OCI-LY1 (cell line): ENCODE data around the gene TENT4A.

Experiments
- EZH2 ChIP-seq: fragments of 200-600 bp; sonication (generic), shearing (Covaris generic); IDR thresholded peaks from 2 replicates; pipeline ENCODE4 v1.8.0; 2017; ENCODE audit warnings: borderline replicate concordance, mixed run types, mild to moderate bottlenecking, antibody characterized with exemption, low read length, moderate library complexity, mixed read lengths
- TF ChIP-seq, protein P1 (sequence below): fragments of 200-600 bp; sonication (generic), shearing (Covaris generic); IDR thresholded peaks from 2 replicates; pipeline ENCODE4 v1.5.1; 2017; ENCODE audit warnings: mild to moderate bottlenecking, antibody characterized with exemption, low read length, moderate library complexity, mixed read lengths

DNA sequence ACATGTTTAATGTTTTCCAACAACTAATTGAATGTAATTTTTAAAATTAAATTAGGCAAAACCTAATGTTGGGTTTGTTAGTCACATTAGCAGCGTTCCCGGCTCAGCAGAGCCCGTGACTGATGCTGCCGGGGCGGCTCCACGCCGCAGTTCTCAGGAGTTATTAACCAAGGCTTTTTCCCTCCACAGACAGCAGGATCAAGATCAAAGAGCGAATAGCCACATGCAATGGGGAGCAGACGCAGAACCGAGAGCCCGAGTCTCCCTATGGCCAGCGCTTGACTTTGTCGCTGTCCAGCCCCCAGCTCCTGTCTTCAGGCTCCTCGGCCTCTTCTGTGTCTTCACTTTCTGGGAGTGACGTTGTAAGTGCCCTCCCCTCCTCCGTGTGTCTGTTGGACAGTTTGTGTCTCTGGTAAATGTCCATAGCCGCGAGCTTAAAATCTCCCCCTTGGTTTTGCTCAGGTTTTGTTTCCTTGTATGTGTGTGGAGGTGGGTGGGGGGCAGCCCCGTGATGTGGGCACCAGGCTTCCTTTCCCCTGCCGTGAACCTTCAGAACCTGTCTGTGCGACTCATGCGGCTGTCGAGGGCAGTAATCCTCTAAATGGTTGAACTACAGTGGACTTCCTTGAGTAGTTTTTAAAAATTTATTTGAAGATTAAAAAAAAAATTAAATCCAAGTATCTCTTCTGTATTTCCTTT lies 37.1 kb downstream of the TENT4A start:
- TF ChIP-seq, protein P1, sequence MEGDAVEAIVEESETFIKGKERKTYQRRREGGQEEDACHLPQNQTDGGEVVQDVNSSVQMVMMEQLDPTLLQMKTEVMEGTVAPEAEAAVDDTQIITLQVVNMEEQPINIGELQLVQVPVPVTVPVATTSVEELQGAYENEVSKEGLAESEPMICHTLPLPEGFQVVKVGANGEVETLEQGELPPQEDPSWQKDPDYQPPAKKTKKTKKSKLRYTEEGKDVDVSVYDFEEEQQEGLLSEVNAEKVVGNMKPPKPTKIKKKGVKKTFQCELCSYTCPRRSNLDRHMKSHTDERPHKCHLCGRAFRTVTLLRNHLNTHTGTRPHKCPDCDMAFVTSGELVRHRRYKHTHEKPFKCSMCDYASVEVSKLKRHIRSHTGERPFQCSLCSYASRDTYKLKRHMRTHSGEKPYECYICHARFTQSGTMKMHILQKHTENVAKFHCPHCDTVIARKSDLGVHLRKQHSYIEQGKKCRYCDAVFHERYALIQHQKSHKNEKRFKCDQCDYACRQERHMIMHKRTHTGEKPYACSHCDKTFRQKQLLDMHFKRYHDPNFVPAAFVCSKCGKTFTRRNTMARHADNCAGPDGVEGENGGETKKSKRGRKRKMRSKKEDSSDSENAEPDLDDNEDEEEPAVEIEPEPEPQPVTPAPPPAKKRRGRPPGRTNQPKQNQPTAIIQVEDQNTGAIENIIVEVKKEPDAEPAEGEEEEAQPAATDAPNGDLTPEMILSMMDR = no peak
- TF ChIP-seq EZH2 = no peak
